Chondrocyte (in vitro differentiated cells): ENCODE data around the gene PACS2. TPM values are rescaled to one million over a fixed set of nuclear protein-coding genes. Genes with fewer than 3 reads are reported as not detected.

ENCODE experiments used
- DNase-seq: peaks from one replicate; pipeline ENCODE4 v3.0.0; 2021; ENCODE audit warnings: mixed read lengths, low spot score
- H3K27ac Mint-ChIP-seq: one replicate; pipeline ENCODE4 v1.8.0; 2021; ENCODE audit warnings: mild to moderate bottlenecking, moderate library complexity, mixed read lengths; ENCODE audit not compliant: unreplicated experiment
- H3K27me3 Mint-ChIP-seq: 2 replicates; pipeline ENCODE4 v1.8.0; 2021; ENCODE audit warnings: low read depth, mixed read lengths
- H3K36me3 Mint-ChIP-seq: 2 replicates; pipeline ENCODE4 v1.8.0; 2021; ENCODE audit warnings: low read depth, mixed read lengths
- H3K4me1 Mint-ChIP-seq: 2 replicates; pipeline ENCODE4 v1.8.0; 2021; ENCODE audit warnings: low read depth, mild to moderate bottlenecking, mixed read lengths
- H3K4me3 Mint-ChIP-seq: one replicate; pipeline ENCODE4 v1.8.0; 2021; ENCODE audit warnings: mild to moderate bottlenecking, moderate library complexity, mixed read lengths; ENCODE audit not compliant: unreplicated experiment
- H3K9me3 Mint-ChIP-seq: 2 replicates; pipeline ENCODE4 v1.8.0; 2021; ENCODE audit warnings: low read depth, mixed read lengths
- CTCF ChIP-seq: fragments of 200-600 bp; sonication (generic); IDR thresholded peaks from 2 replicates; pipeline ENCODE4 v1.5.0; 2021; ENCODE audit warnings: antibody characterized with exemption, mild to moderate bottlenecking, moderate library complexity
- total RNA-seq: library from RNA; stranded (reverse); gene quantifications from 3 replicates; pipeline ENCODE4 v1.2.1, GENCODE V29; 2021

Gene PACS2
- total RNA-seq, 1 donor from 2014 or later, result 82.6 TPM

- Mint-ChIP-seq H3K27me3 (no peaks in the 10 kb centered on the region), H3K4me1 (peaks cover 17% of the 10 kb centered on the region), H3K36me3 (no peaks in the 10 kb centered on the region), H3K27ac (no peak overlapping the region), H3K9me3 (no peaks in the 10 kb centered on the region), H3K4me3 (no peak overlapping the region)
- no peak for DNase-seq
- TF ChIP-seq CTCF, result no peak
Measured at GRCh38 chr14:105337966-105338741, 23.6 kb downstream of the PACS2 start.

GRCh38 chr14:105340821-105341733, 26.5 kb downstream of the PACS2 start:
- TF ChIP-seq CTCF, result no peak
- Mint-ChIP-seq H3K4me1 (peaks cover 23% of the 10 kb centered on the region), H3K27ac (no peak overlapping the region), H3K9me3 (peaks cover 8% of the 10 kb centered on the region), H3K27me3 (no peaks in the 10 kb centered on the region), H3K4me3 (no peak overlapping the region), H3K36me3 (peaks cover 5% of the 10 kb centered on the region)
- no peak for DNase-seq

- H3K9me3 Mint-ChIP-seq, result peaks cover 8% of the 10 kb centered on the region
- no peak overlapping the region for H3K27ac Mint-ChIP-seq
- DNase-seq, result no peak
- H3K36me3 Mint-ChIP-seq, result peaks cover 5% of the 10 kb centered on the region
- peaks cover 23% of the 10 kb centered on the region for H3K4me1 Mint-ChIP-seq
- no peaks in the 10 kb centered on the region for H3K27me3 Mint-ChIP-seq
- no peak for TF ChIP-seq CTCF
- no peak overlapping the region for H3K4me3 Mint-ChIP-seq
Measured at GRCh38 chr14:105343194-105343593, 28.6 kb downstream of the PACS2 start.

GRCh38 chr14:105346200-105346533, 31.6 kb downstream of the PACS2 start:
- peaks cover 8% of the 10 kb centered on the region for H3K9me3 Mint-ChIP-seq
- peaks cover 5% of the 10 kb centered on the region for H3K36me3 Mint-ChIP-seq
- H3K4me3 Mint-ChIP-seq, result no peak overlapping the region
- no peak for DNase-seq
- H3K27ac Mint-ChIP-seq, result no peak overlapping the region
- H3K4me1 Mint-ChIP-seq, result peaks cover 17% of the 10 kb centered on the region
- H3K27me3 Mint-ChIP-seq, result no peaks in the 10 kb centered on the region
- TF ChIP-seq CTCF, result no peak

GRCh38 chr14:105346876-105347586, 32.5 kb downstream of the PACS2 start:
- Mint-ChIP-seq H3K36me3 (peaks cover 5% of the 10 kb centered on the region), H3K4me1 (peaks cover 12% of the 10 kb centered on the region), H3K4me3 (no peak overlapping the region), H3K9me3 (peaks cover 8% of the 10 kb centered on the region), H3K27ac (no peak overlapping the region), H3K27me3 (no peaks in the 10 kb centered on the region)
- no peak for TF ChIP-seq CTCF
- no peak for DNase-seq
